ENCODE results near the gene TMOD4.

The TMOD4 gene

GRCh38 chr1:151199873-151200581 lies 24.2 kb upstream of the TMOD4 start:
- H3K27ac ChIP-seq: peak overlapping the region; percentile 87; the same call in 1 of the 2 replicates
- TF ChIP-seq, protein P1, sequence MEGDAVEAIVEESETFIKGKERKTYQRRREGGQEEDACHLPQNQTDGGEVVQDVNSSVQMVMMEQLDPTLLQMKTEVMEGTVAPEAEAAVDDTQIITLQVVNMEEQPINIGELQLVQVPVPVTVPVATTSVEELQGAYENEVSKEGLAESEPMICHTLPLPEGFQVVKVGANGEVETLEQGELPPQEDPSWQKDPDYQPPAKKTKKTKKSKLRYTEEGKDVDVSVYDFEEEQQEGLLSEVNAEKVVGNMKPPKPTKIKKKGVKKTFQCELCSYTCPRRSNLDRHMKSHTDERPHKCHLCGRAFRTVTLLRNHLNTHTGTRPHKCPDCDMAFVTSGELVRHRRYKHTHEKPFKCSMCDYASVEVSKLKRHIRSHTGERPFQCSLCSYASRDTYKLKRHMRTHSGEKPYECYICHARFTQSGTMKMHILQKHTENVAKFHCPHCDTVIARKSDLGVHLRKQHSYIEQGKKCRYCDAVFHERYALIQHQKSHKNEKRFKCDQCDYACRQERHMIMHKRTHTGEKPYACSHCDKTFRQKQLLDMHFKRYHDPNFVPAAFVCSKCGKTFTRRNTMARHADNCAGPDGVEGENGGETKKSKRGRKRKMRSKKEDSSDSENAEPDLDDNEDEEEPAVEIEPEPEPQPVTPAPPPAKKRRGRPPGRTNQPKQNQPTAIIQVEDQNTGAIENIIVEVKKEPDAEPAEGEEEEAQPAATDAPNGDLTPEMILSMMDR (conservative IDR thresholded peaks at IDR 0.05): no peak
- TF ChIP-seq ZFX (IDR thresholded peaks at IDR 0.05): no peak

DNA sequence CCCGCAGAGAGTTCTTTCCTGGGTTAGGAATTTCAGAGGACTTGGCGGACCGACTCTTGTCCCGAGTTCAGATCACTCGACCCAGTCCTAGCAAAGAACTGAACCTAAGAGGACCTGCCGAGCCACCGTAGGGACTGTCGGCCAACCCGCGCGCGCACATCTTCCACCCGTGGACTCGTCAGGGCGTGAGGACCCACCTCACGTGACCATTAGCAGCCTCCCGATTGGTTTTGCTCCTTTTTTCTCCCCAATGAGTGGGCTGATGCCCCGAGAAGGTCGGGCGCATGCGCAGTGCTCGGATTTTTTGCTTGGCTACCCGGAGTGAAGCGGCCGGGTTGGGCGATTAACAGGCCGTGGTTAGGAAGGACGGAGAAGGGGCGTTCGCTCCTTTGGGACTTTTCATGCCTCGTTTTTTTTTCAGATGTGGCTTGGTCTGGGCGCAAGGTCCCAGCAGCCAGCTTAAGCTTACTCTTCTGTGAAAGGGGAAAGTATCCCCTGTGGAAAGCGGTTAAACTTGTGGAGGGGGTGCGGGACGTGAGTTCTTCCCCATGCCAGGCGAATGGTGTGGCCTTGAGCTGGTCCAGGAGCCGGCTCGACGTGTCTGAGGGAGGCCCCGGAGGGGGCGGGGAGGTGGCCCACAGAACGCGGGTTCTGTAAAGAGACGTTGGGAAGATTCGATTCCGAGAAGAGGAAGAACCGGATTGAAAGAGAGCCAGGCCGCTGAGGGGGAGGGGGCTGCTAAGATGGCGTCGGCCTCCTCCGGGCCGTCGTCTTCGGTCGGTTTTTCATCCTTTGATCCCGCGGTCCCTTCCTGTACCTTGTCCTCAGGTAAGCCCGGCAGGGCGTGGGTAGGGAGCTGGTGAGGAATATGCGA lies 22.7 kb upstream of the TMOD4 start, which contains the start of gene PIP5K1A:
Gene PIP5K1A, plus strand, starts transcription at position 299 of the 874 bp plus-strand sequence. Its CDS starts 445 bp downstream, at position 744.
- peak within 1 kb of the TSS; percentile 87 for H3K27ac ChIP-seq
- peak; percentile 79 for TF ChIP-seq ZFX (IDR thresholded peaks at IDR 0.05)
- TF ChIP-seq, protein P1 (conservative IDR thresholded peaks at IDR 0.05): no peak

DNA sequence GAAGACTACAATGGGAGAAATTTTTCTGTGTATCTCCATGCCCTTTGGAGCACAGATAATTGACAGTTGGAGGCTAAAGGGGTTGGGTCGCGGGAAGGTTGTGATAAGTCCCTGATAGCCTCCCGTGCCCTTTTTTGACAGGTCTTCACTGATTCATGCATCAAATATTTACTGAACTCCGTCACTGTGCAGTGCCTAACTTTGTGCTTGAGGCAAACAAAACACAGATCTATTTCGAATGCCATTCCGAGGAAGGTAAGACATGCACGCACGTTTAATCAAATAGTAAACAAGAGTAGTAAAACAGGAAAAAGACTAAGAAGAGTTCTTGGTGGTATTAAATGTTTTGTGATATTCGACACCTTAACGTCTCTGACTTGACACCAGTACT lies 22.1 kb upstream of the TMOD4 start:
- TF ChIP-seq, protein P1 (conservative IDR thresholded peaks at IDR 0.05): no peak
- TF ChIP-seq ZFX (IDR thresholded peaks at IDR 0.05): no peak
- H3K27ac ChIP-seq: peak overlapping the region; percentile 87

GRCh38 chr1:151196292-151196800 lies 20.6 kb upstream of the TMOD4 start:
- no peak for TF ChIP-seq ZFX (IDR thresholded peaks at IDR 0.05)
- TF ChIP-seq, protein P1 (conservative IDR thresholded peaks at IDR 0.05): peak; percentile 83
- peak overlapping the region; percentile 87 for H3K27ac ChIP-seq

DNA sequence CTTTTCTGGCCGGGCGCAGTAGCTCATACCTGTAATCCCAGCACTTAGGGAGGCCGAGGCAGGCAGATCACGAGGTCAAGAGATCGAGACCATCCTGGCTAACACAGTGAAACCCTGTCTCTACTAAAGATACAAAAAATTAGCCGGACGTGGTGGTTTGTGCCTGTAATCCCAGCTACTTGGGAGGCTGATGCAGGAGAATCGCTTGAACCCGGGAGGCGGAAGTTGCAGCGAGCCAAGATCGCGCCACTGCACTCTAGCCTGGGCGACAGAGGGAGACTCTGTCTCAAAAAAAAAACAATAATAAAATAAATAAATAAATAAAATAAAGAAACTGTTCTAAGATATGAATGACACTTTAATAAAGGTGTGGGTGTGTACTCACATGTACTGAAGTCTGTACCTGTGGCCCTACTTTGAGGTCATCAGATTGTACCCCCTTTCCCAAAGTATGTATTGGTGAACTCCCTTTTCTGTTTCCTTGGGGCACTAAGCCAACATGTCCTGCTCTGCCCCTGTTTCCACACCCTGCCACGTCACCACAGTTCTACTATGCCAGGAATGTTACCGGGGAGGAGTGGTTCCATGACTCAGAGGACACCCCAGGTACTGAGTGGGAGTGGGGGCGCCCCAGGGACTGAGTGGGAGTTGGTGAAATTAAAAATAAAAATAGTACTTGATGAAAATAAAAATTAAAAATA lies 19.3 kb upstream of the TMOD4 start:
- peak overlapping the region; percentile 87 for H3K27ac ChIP-seq

- no peak for TF ChIP-seq ZFX (IDR thresholded peaks at IDR 0.05)
- TF ChIP-seq, protein P1 (conservative IDR thresholded peaks at IDR 0.05): no peak
- no peak overlapping the region for H3K27ac ChIP-seq
Measured at GRCh38 chr1:151193856-151194255, 18.1 kb upstream of the TMOD4 start.

GRCh38 chr1:151193304-151193703 lies 17.5 kb upstream of the TMOD4 start:
- TF ChIP-seq ZFX (IDR thresholded peaks at IDR 0.05): no peak
- TF ChIP-seq, protein P1 (conservative IDR thresholded peaks at IDR 0.05): no peak
- no peak overlapping the region for H3K27ac ChIP-seq
